Muscle of leg (tissue), 11 donors: ENCODE data around the gene RGS17. TPM values are rescaled to one million over a fixed set of nuclear protein-coding genes. Genes with fewer than 3 reads are reported as not detected.
"Not testable (repeated sequence)": the region's sequence is repeated elsewhere in the genome, so short reads cannot be mapped to it uniquely, and the experiment has no call there.

Experiments used
- DNase-seq: peaks from one replicate; pipeline ENCODE4 v3.0.0; 2013
- H3K27ac ChIP-seq: one replicate; pipeline ENCODE4 v1.5.1; 2013; ENCODE audit warnings: mild to moderate bottlenecking, low read length, control low read depth
- H3K27me3 ChIP-seq: one replicate; pipeline ENCODE4 v1.6.1; 2013; ENCODE audit warnings: low read length; ENCODE audit not compliant: control insufficient read depth, insufficient read depth
- H3K36me3 ChIP-seq: one replicate; pipeline ENCODE4 v1.6.1; 2013; ENCODE audit warnings: low read length; ENCODE audit not compliant: control insufficient read depth, insufficient read depth
- H3K4me1 ChIP-seq: one replicate; pipeline ENCODE4 v1.6.1; 2013; ENCODE audit warnings: low read length; ENCODE audit not compliant: control insufficient read depth, insufficient read depth
- H3K4me3 ChIP-seq: one replicate; pipeline ENCODE4 v1.5.1; 2013; ENCODE audit warnings: low read length, control low read depth
- H3K9me3 ChIP-seq: replicated peaks from 2 replicates; pipeline ENCODE4 v1.6.1; 2013; ENCODE audit warnings: low read depth, low read length; ENCODE audit not compliant: control insufficient read depth
- WGBS: methylation state at CpG from one replicate; pipeline ENCODE4 v1.1.5; 2013; ENCODE audit warnings: missing lambda C conversion rate; ENCODE audit not compliant: insufficient coverage; 5-methylcytosine and 5-hydroxymethylcytosine counted together
- polyA plus RNA-seq, 8 donors: library from polyadenylated mRNA; unstranded; fragments of 120-200 nt; gene quantifications; one replicate each; pipeline versions ENCODE4 v1.2.1 to v1.2.3, GENCODE V29; 2013; ENCODE audit warnings: inconsistent platforms in 1 of 8, low replicate concordance in 1 of 8; ENCODE audit not compliant: insufficient read length in 8 of 8, insufficient read depth in 1 of 8
- total RNA-seq: library from RNA; stranded (reverse); fragments of 120-200 nt; gene quantifications from one replicate; pipeline ENCODE4 v1.2.4, GENCODE V29; 2013

The RGS17 gene
- total and polyA plus RNA-seq, 9 donors: 0.53 to 1.5 (median 0.97) TPM

DNA sequence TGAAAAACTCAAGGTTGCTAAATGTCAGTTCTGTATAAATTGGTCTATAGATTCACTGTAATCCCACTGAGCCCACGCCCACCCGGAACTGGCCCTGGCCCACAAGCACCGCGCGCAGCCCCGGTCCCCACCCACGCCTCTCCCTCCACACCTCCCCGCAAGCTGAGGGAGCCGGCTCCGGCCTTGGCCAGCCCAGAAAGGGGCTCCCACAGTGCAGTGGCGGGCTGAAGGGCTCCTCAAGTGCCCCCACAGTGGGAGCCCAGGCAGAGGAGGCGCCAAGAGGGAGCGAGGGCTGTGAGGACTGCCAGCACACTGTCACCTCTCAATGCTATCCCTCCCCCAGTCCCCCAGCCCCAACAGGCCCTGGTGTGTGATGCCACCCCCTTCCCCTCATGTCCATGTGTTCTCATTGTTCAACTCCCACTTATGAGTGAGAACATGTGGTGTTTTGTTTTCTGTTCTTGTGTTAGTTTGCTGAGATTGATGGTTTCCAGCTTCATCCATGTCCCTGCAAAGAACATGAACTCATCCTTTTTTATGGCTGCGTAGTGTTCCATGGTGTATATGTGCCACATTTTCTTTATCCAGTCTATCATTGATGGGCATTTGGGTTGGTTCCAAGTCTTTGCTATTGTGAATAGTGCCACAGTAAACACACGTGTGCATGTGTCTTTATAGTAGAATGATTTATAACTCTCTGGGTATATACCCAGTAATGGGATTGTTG, 164.8 kb downstream of the RGS17 start:
- not testable (repeated sequence) for H3K9me3 ChIP-seq, H3K36me3 ChIP-seq, H3K4me1 ChIP-seq, H3K27me3 ChIP-seq, H3K4me3 ChIP-seq, H3K27ac ChIP-seq, DNase-seq
- WGBS: no CpG with 5 or more reads among the region's 15 CpGs

GRCh38 chr6:152959333-152959732, 171.7 kb downstream of the RGS17 start:
- no peaks in the 10 kb centered on the region for H3K27me3 ChIP-seq
- DNase-seq: no peak
- H3K4me1 ChIP-seq: no peaks in the 10 kb centered on the region
- no peaks in the 10 kb centered on the region for H3K9me3 ChIP-seq
- H3K27ac ChIP-seq: no peak overlapping the region
- H3K4me3 ChIP-seq: no peak overlapping the region
- 93% methylated on average over 15 of the region's 24 CpGs for WGBS
- no peaks in the 10 kb centered on the region for H3K36me3 ChIP-seq

DNA sequence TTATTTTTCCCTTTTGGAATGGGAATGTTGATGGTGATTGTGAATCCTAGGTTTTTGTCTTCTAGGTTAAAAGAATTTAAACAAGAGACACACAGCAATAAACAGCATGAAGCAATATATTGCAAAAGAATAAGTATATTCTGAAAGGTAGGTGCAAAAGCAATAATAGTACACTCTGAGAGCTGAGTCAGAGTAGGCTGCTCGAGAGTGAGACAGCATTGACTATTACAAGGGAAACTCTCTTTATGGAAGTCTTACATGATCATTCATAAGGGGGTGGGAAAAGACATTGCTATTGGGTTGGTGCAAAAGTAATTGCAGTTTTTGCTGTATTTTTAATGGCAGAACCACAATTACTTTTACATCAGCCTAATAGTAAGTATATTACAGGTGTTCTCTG, 173.3 kb downstream of the RGS17 start:
- Histone ChIP-seq H3K27ac (no peak overlapping the region), H3K9me3 (no peaks in the 10 kb centered on the region), H3K4me1 (no peaks in the 10 kb centered on the region), H3K27me3 (no peaks in the 10 kb centered on the region), H3K36me3 (no peaks in the 10 kb centered on the region), H3K4me3 (no peak overlapping the region)
- no peak for DNase-seq
- WGBS: 50% methylated on average over 1 of the region's 1 CpG

Other genes with a start within 250 kb of the RGS17 start
- gene FBXO5, start 148.2 kb downstream of the RGS17 start, total RNA-seq: 12.4 TPM
- gene FBXO5, start 148.2 kb downstream of the RGS17 start, polyA plus RNA-seq: 10 to 100 TPM; 14.5 to 20.7 (median 18.4) TPM
- gene MTRF1L, start 128.6 kb downstream of the RGS17 start, total RNA-seq: 13.6 TPM
- 10 to 100 TPM; 14.6 to 20.5 (median 16.4) TPM for gene MTRF1L, start 128.6 kb downstream of the RGS17 start, polyA plus RNA-seq